Fibroblast of upper back skin (primary cell): Measurements from ENCODE around the gene KREMEN1.

Experiments used
- DNase-seq: peaks from one replicate; pipeline ENCODE4 v3.0.0-alpha.2; 2013

Gene KREMEN1

GRCh38 chr22:29136782-29137700 is 64.2 kb downstream of the KREMEN1 start:
- no peak for DNase-seq

GRCh38 chr22:29138556-29139305 is 65.9 kb downstream of the KREMEN1 start:
- no peak for DNase-seq

- peak; percentile 13 for DNase-seq
Measured at GRCh38 chr22:29139965-29140782, 67.3 kb downstream of the KREMEN1 start.

- DNase-seq, result no peak
Measured at GRCh38 chr22:29141078-29141688, 68.3 kb downstream of the KREMEN1 start.

- DNase-seq, result no peak
Measured at GRCh38 chr22:29142116-29142515, 69.3 kb downstream of the KREMEN1 start.

GRCh38 chr22:29143941-29144785 is 71.3 kb downstream of the KREMEN1 start:
- no peak for DNase-seq

GRCh38 chr22:29144786-29145160 is 71.9 kb downstream of the KREMEN1 start:
- DNase-seq, result no peak

GRCh38 chr22:29145321-29146072 is 72.7 kb downstream of the KREMEN1 start:
- DNase-seq, result no peak

GRCh38 chr22:29146091-29146560 is 73.3 kb downstream of the KREMEN1 start:
- no peak for DNase-seq

- no peak for DNase-seq
Measured at GRCh38 chr22:29146771-29147170, 73.9 kb downstream of the KREMEN1 start.

GRCh38 chr22:29147331-29147899 is 74.6 kb downstream of the KREMEN1 start:
- DNase-seq, result no peak

GRCh38 chr22:29148036-29148435 is 75.2 kb downstream of the KREMEN1 start:
- no peak for DNase-seq

GRCh38 chr22:29148826-29149225 is 76.0 kb downstream of the KREMEN1 start:
- no peak for DNase-seq

- no peak for DNase-seq
Measured at GRCh38 chr22:29149841-29150555, 77.2 kb downstream of the KREMEN1 start.

GRCh38 chr22:29150701-29151100 is 77.9 kb downstream of the KREMEN1 start:
- DNase-seq, result no peak

GRCh38 chr22:29151316-29151715 is 78.5 kb downstream of the KREMEN1 start:
- no peak for DNase-seq

- peak; percentile 6 for DNase-seq
Measured at GRCh38 chr22:29152045-29152953, 79.5 kb downstream of the KREMEN1 start.

GRCh38 chr22:29152954-29153719 is 80.3 kb downstream of the KREMEN1 start:
- peak; percentile 15 for DNase-seq
